Stimulated activated CD4-positive, alpha-beta T cell treated with anti-CD3 and anti-CD28 coated beads, Interleukin-1b, Interleukin-23, amount 100 ng/mL, for 24 hours (primary cell): ENCODE measurements around the gene SLC51B.
"Not testable (repeated sequence)": the region's sequence is repeated elsewhere in the genome, so short reads cannot be mapped to it uniquely, and the experiment has no call there.

Experiments used
- DNase-seq, 4 experiments: peaks; one replicate each; pipeline ENCODE4 v3.0.0-alpha.2; 2020; ENCODE audit warnings: low read depth in 4 of 4, low spot score in 1 of 4

Gene SLC51B

GRCh38 chr15:65066001-65066634 is 20.9 kb downstream of the SLC51B start:
- DNase-seq, result no peak

- no peak for DNase-seq
These were observed 21.6 kb downstream of the SLC51B start for GRCh38 chr15:65066635-65067316.

- no peak for DNase-seq
These were observed 22.1 kb downstream of the SLC51B start for GRCh38 chr15:65067317-65067644.

- no peak for DNase-seq
These were observed 22.6 kb downstream of the SLC51B start, which contains the start of gene RASL12 for GRCh38 chr15:65067645-65068402. Gene RASL12 (minus strand): TSS chr15:65067991. CDS start chr15:65067835, 156 bp downstream.

- DNase-seq, result no peak
These were observed 23.2 kb downstream of the SLC51B start for GRCh38 chr15:65068403-65068788.

GRCh38 chr15:65069179-65069578 is 24.0 kb downstream of the SLC51B start:
- no peak for DNase-seq

- no peak for DNase-seq
These were observed 24.8 kb downstream of the SLC51B start for GRCh38 chr15:65069779-65070546.

- no peak for DNase-seq
These were observed 26.2 kb downstream of the SLC51B start for GRCh38 chr15:65071381-65071811.

- no peak for DNase-seq
These were observed 26.8 kb downstream of the SLC51B start for GRCh38 chr15:65072027-65072426.

- no peak for DNase-seq
These were observed 27.4 kb downstream of the SLC51B start for GRCh38 chr15:65072617-65073016.

- DNase-seq, result not testable (repeated sequence)
These were observed 29.8 kb downstream of the SLC51B start for GRCh38 chr15:65074946-65075345.

GRCh38 chr15:65075607-65076395 is 30.6 kb downstream of the SLC51B start:
- DNase-seq, result not testable (repeated sequence)

- DNase-seq, result no peak
These were observed 31.5 kb downstream of the SLC51B start, which contains the start of gene KBTBD13 for GRCh38 chr15:65076486-65077290. Gene KBTBD13 (plus strand): TSS chr15:65076746. CDS start chr15:65076816, 70 bp downstream.

GRCh38 chr15:65077291-65077980 is 32.2 kb downstream of the SLC51B start:
- DNase-seq, result no peak

- peak; percentile 12 to 39 (median 24) for DNase-seq
These were observed 32.8 kb downstream of the SLC51B start for GRCh38 chr15:65077981-65078352.

- no peak for DNase-seq
These were observed 34.4 kb downstream of the SLC51B start for GRCh38 chr15:65079580-65079979.

- no peak for DNase-seq
These were observed 36.1 kb downstream of the SLC51B start for GRCh38 chr15:65081270-65081669.

GRCh38 chr15:65081758-65082157 is 36.6 kb downstream of the SLC51B start:
- peak in 1 of 4 experiments; percentile 14 for DNase-seq
